ENCODE measurements around the gene HELT. TPM values are rescaled to one million over a fixed set of nuclear protein-coding genes. Genes with fewer than 3 reads are reported as not detected.

The HELT gene
- total and polyA plus RNA-seq, 2 experiments from 2014 or later = not detected

DNA sequence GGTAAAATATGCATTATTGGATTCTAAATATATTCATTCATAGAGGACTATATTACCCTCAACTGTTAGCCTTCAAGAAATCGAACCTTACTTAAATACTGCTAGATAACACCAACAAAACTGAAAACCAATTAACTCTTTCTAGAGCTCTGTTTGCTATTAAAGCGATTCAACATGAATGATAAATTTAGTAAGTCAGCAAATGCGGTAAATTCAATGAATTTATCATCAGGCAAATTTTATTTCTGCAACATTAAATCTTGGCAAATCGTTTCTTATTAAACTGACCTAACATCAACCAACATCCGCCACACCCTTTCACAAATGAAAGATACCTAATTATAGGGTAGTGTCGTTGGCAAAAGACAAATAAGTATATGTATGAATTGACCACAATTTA is 26.4 kb upstream of the HELT start:
- 83% methylated on average over 6 of the region's 6 CpGs for WGBS (ENCODE audit: low lambda C conversion rate, missing lambda C conversion rate)
- H3K9me2 ChIP-seq (replicated peaks; ENCODE audit: insufficient read depth) = no peaks in the 10 kb centered on the region
- no peak for DNase-seq (ENCODE audit: low spot score)

GRCh38 chr4:184992422-184992821 is 25.9 kb upstream of the HELT start:
- no peak overlapping the region for H3K4me2 ChIP-seq
- WGBS (ENCODE audit: low lambda C conversion rate, missing lambda C conversion rate) = 94% methylated on average over 15 of the region's 15 CpGs
- TF ChIP-seq EZH2 (IDR thresholded peaks at IDR 0.05; ENCODE audit: borderline replicate concordance) (no peak), EZH2phosphoT487 (IDR thresholded peaks at IDR 0.05; ENCODE audit: low read depth, severe bottlenecking, unreplicated experiment) (no peak)
- TF ChIP-seq, protein P1, sequence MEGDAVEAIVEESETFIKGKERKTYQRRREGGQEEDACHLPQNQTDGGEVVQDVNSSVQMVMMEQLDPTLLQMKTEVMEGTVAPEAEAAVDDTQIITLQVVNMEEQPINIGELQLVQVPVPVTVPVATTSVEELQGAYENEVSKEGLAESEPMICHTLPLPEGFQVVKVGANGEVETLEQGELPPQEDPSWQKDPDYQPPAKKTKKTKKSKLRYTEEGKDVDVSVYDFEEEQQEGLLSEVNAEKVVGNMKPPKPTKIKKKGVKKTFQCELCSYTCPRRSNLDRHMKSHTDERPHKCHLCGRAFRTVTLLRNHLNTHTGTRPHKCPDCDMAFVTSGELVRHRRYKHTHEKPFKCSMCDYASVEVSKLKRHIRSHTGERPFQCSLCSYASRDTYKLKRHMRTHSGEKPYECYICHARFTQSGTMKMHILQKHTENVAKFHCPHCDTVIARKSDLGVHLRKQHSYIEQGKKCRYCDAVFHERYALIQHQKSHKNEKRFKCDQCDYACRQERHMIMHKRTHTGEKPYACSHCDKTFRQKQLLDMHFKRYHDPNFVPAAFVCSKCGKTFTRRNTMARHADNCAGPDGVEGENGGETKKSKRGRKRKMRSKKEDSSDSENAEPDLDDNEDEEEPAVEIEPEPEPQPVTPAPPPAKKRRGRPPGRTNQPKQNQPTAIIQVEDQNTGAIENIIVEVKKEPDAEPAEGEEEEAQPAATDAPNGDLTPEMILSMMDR (IDR thresholded peaks at IDR 0.05; ENCODE audit: poor library complexity) = no peak

More for the DNA sequence above, 26.4 kb upstream of the HELT start:
- Histone ChIP-seq H3K4me3 (no peak overlapping the region), H3K4me1 (ENCODE audit: insufficient read depth) (no peaks in the 10 kb centered on the region), H3K4me2 (no peak overlapping the region), H3K79me2 (no peaks in the 10 kb centered on the region), H3K36me3 (replicated peaks; ENCODE audit: insufficient read depth, low read depth) (no peaks in the 10 kb centered on the region), H3K27ac (no peak overlapping the region), H3K9me3 (ENCODE audit: low read depth) (no peaks in the 10 kb centered on the region), H4K20me1 (ENCODE audit: insufficient read depth, poor library complexity, severe bottlenecking) (no peaks in the 10 kb centered on the region), H2AFZ (no peak overlapping the region), H3K27me3 (no peaks in the 10 kb centered on the region)
- TF ChIP-seq EZH2phosphoT487 (IDR thresholded peaks at IDR 0.05; ENCODE audit: low read depth, severe bottlenecking, unreplicated experiment) (no peak), EZH2 (IDR thresholded peaks at IDR 0.05; ENCODE audit: borderline replicate concordance) (no peak)
- TF ChIP-seq, protein P1 (IDR thresholded peaks at IDR 0.05; ENCODE audit: poor library complexity) = no peak

DNA sequence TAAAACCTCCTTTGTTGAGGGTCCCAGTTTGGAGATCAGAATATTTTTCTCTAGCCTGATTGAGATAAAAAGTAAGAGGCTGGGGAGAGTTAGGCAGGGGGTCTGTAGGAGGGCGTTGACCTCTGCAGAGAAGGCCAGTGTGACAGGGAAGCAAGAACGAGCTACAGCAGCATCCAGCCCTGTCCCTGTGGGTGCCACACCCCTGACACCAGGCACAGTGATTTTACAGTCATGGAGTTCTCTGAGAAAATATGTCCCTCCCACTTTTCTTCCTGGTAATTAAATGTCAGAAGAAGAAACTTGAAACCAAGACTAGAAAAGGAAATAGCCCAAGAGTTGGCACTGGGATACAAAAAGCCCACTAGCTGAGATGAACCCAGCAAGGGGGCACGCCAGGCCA is 25.0 kb upstream of the HELT start:
- Histone ChIP-seq H3K4me3 (no peak overlapping the region), H3K79me2 (no peaks in the 10 kb centered on the region), H3K9me3 (ENCODE audit: low read depth) (no peaks in the 10 kb centered on the region), H3K9me2 (replicated peaks; ENCODE audit: insufficient read depth) (no peaks in the 10 kb centered on the region), H3K4me1 (ENCODE audit: insufficient read depth) (no peaks in the 10 kb centered on the region), H3K4me2 (no peak overlapping the region), H3K27ac (no peak overlapping the region), H2AFZ (no peak overlapping the region), H3K27me3 (no peaks in the 10 kb centered on the region), H3K36me3 (replicated peaks; ENCODE audit: insufficient read depth, low read depth) (no peaks in the 10 kb centered on the region), H4K20me1 (ENCODE audit: insufficient read depth, poor library complexity, severe bottlenecking) (no peaks in the 10 kb centered on the region)
- 61% methylated on average over 3 of the region's 3 CpGs for WGBS (ENCODE audit: low lambda C conversion rate, missing lambda C conversion rate)
- no peak for DNase-seq (ENCODE audit: low spot score)
- TF ChIP-seq EZH2 (IDR thresholded peaks at IDR 0.05; ENCODE audit: borderline replicate concordance) (no peak), EZH2phosphoT487 (IDR thresholded peaks at IDR 0.05; ENCODE audit: low read depth, severe bottlenecking, unreplicated experiment) (no peak)
- TF ChIP-seq, protein P1 (IDR thresholded peaks at IDR 0.05; ENCODE audit: poor library complexity) = no peak

More at GRCh38 chr4:184992422-184992821, 25.9 kb upstream of the HELT start:
- no peaks in the 10 kb centered on the region for H3K4me1 ChIP-seq (ENCODE audit: insufficient read depth)
- H3K4me3 ChIP-seq = no peak overlapping the region
- no peak for DNase-seq (ENCODE audit: low spot score)
- no peaks in the 10 kb centered on the region for H3K36me3 ChIP-seq (replicated peaks; ENCODE audit: insufficient read depth, low read depth)
- H4K20me1 ChIP-seq (ENCODE audit: insufficient read depth, poor library complexity, severe bottlenecking) = no peaks in the 10 kb centered on the region
- no peaks in the 10 kb centered on the region for H3K9me2 ChIP-seq (replicated peaks; ENCODE audit: insufficient read depth)
- H3K79me2 ChIP-seq = no peaks in the 10 kb centered on the region
- no peak overlapping the region for H2AFZ ChIP-seq
- H3K9me3 ChIP-seq (ENCODE audit: low read depth) = no peaks in the 10 kb centered on the region
- no peak overlapping the region for H3K27ac ChIP-seq
- H3K27me3 ChIP-seq = no peaks in the 10 kb centered on the region
